ENCODE data around the gene PRKAG2. TPM values are rescaled to one million over a fixed set of nuclear protein-coding genes. Genes with fewer than 3 reads are reported as not detected.

Gene PRKAG2
- total RNA-seq, 1 donor from 2014 or later = 21.1 TPM

DNA sequence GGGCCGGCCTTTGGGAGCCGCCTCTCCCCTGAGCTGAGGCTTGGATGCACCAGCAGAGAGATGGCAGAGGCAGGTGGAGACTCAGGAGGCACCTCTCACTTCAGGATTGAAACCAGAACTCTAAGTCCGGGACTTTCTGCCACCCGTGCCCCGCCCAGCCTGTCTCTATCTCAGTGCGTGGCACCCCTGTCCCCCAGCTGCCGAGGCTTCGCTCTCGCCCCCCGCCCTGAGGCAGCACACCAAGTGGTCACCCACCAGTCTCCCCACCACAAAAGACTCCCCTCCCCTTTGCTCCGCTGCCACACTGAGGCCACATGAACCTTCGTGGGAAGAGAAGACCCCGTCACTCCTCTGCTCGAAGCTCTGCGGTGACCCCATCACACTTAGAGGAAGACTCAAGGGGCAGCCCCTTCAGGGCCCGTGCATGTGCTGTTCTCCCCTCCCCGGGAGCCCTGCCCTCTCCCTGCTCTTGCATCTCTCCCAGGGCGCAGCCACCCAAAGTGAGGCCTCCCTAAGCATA lies 166.7 kb downstream of the PRKAG2 start:
- TF ChIP-seq, protein P1, sequence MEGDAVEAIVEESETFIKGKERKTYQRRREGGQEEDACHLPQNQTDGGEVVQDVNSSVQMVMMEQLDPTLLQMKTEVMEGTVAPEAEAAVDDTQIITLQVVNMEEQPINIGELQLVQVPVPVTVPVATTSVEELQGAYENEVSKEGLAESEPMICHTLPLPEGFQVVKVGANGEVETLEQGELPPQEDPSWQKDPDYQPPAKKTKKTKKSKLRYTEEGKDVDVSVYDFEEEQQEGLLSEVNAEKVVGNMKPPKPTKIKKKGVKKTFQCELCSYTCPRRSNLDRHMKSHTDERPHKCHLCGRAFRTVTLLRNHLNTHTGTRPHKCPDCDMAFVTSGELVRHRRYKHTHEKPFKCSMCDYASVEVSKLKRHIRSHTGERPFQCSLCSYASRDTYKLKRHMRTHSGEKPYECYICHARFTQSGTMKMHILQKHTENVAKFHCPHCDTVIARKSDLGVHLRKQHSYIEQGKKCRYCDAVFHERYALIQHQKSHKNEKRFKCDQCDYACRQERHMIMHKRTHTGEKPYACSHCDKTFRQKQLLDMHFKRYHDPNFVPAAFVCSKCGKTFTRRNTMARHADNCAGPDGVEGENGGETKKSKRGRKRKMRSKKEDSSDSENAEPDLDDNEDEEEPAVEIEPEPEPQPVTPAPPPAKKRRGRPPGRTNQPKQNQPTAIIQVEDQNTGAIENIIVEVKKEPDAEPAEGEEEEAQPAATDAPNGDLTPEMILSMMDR (IDR thresholded peaks at IDR 0.05; ENCODE audit: insufficient read depth, low read length, poor library complexity, severe bottlenecking) = no peak

DNA sequence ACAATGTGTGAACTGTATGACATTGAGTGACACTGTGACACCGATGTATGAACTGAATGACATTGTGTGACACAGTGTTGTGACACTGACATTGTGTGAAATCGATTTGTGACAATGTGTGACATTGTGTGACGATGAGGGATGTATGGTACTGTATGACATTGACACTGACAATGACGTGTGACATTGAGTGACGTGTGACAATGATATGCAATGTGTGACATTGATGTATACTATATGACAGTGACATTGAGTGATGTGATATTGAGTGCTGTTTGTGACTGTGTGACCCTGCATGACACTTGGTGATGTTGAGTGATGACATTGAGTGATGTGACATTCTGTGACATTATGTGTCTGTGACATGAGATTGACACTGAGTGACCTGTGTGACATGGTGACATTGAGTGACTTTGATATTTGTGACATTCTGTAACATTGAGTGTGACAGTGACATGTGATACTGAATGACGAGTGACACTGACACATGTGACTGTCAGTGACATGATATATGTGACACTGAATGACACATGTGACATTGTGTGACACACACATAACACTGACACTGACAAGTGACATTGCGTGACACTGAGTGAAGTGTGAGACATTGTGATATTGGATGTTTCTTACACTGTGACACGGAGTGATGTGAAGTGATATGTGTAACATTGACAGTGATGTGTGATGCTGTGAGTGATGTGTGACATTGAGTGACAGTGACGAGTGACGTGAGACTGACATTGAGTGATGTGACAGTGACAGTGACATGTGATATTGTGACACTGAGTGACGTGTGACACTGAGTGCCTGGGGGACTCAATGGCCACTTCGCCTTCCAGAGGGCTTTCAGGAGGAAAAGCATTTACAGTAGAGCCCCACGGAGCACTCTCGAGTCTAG lies 167.5 kb downstream of the PRKAG2 start:
- TF ChIP-seq, protein P1 (IDR thresholded peaks at IDR 0.05; ENCODE audit: insufficient read depth, low read length, poor library complexity, severe bottlenecking) = no peak
- peaks cover 3% of the 10 kb centered on the region for H3K27me3 ChIP-seq (ENCODE audit: control insufficient read depth, insufficient read depth, low read length)
- no peak for DNase-seq (ENCODE audit: low read depth)
- H3K4me3 ChIP-seq (ENCODE audit: low read depth, low read length) = no peak overlapping the region
- no peaks in the 10 kb centered on the region for H3K36me3 ChIP-seq (ENCODE audit: control insufficient read depth, insufficient read depth, low read length)

More for the DNA sequence above, 166.7 kb downstream of the PRKAG2 start:
- H3K27me3 ChIP-seq (ENCODE audit: control insufficient read depth, insufficient read depth, low read length) = peaks cover 3% of the 10 kb centered on the region
- no peaks in the 10 kb centered on the region for H3K36me3 ChIP-seq (ENCODE audit: control insufficient read depth, insufficient read depth, low read length)
- no peak for DNase-seq (ENCODE audit: low read depth)
- H3K4me3 ChIP-seq (ENCODE audit: low read depth, low read length) = no peak overlapping the region

DNA sequence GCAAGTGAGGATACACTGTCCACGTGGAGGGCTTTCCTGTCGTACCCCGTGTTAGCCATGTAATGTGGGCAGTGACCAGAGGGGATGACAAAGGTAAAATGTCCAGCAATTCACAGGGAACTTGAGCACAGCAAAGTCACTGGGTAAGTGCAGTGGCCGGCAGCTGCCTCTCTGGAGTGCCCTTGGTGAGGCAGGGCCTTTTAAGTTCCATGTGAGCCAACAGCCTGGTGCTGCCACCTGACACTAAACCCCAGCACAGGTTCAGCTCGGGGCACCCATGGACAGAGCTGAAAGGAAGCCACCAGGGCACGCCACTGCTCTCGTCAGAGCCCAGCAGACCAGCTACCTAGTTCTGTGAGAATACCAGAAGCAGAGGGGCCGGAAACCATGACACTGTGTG lies 168.3 kb downstream of the PRKAG2 start:
- TF ChIP-seq, protein P1 (IDR thresholded peaks at IDR 0.05; ENCODE audit: insufficient read depth, low read length, poor library complexity, severe bottlenecking) = no peak
- peaks cover 3% of the 10 kb centered on the region for H3K27me3 ChIP-seq (ENCODE audit: control insufficient read depth, insufficient read depth, low read length)
- DNase-seq (ENCODE audit: low read depth) = no peak

DNA sequence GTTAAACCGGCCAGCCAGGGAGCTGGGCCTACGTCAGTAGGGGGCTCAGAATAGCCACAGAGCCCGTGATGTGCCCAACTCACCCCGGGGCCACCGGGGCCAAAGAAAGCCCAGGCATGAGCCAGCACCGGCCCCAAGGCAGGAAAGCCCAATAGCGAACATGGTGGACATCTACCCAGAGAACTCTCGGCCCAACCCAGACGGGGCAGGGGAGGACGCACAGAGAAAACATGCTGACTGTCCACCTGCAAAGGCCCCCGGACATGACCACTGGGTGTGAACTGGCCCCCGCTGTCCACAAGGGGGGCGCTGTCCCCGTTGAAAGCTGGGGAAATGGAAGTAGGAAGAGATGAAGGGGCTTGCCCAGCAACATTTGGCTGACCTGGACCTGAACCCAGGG lies 169.2 kb downstream of the PRKAG2 start:
- Histone ChIP-seq H3K36me3 (ENCODE audit: control insufficient read depth, insufficient read depth, low read length) (no peaks in the 10 kb centered on the region), H3K4me3 (ENCODE audit: low read depth, low read length) (no peak overlapping the region), H3K27me3 (ENCODE audit: control insufficient read depth, insufficient read depth, low read length) (peaks cover 3% of the 10 kb centered on the region)
- no peak for DNase-seq (ENCODE audit: low read depth)
- TF ChIP-seq, protein P1 (IDR thresholded peaks at IDR 0.05; ENCODE audit: insufficient read depth, low read length, poor library complexity, severe bottlenecking) = no peak

More for the DNA sequence above, 168.3 kb downstream of the PRKAG2 start:
- no peak overlapping the region for H3K4me3 ChIP-seq (ENCODE audit: low read depth, low read length)
- no peaks in the 10 kb centered on the region for H3K36me3 ChIP-seq (ENCODE audit: control insufficient read depth, insufficient read depth, low read length)

DNA sequence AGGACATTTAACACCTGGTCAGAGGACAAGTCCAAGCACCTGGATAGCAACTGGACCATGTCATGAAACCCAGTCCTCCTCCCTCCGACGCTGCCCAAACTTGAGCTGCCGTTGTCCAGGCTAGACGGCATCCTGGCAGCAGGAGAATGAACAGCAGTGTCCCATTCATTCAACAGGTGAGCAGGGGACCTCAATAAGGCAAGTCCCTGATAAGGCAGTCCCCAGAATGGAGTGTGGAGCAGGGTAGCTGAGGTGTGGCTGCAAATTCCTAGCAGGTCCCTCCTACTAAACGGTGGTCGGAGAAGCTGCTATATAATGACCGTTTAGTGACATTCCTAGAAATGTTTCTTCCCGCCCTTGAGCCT lies 169.8 kb downstream of the PRKAG2 start:
- Histone ChIP-seq H3K36me3 (ENCODE audit: control insufficient read depth, insufficient read depth, low read length) (no peaks in the 10 kb centered on the region), H3K4me3 (ENCODE audit: low read depth, low read length) (no peak overlapping the region), H3K27me3 (ENCODE audit: control insufficient read depth, insufficient read depth, low read length) (peaks cover 3% of the 10 kb centered on the region)
- TF ChIP-seq, protein P1 (IDR thresholded peaks at IDR 0.05; ENCODE audit: insufficient read depth, low read length, poor library complexity, severe bottlenecking) = no peak
- DNase-seq (ENCODE audit: low read depth) = no peak
